Upper lobe of left lung (tissue), 6 donors: Measurements from ENCODE around the gene KRT3. TPM values are rescaled to one million over a fixed set of nuclear protein-coding genes. Genes with fewer than 3 reads are reported as not detected.

Experiments used
- ATAC-seq, 2 donors: fragments of 200-7000 bp; cut with Tn5 transposase; one replicate each; pipeline ENCODE4 v1.9.1; 2022; ENCODE audit warnings: mild to moderate bottlenecking in 2 of 2, moderate library complexity in 2 of 2; ENCODE audit not compliant: low FRiP score in 2 of 2
- DNase-seq, 2 donors: peaks; one replicate each; pipeline ENCODE4 v3.0.0-alpha.2; 2019 to 2020
- H3K27ac ChIP-seq, 4 donors: fragments of 200-600 bp; sonication (generic); one replicate each; pipeline ENCODE4 v1.5.1; 2016 to 2019
- H3K27me3 ChIP-seq, 4 donors: fragments of 200-600 bp; sonication (generic); one replicate each; pipeline ENCODE4 v1.5.1; 2017 to 2019
- H3K36me3 ChIP-seq, 4 donors: fragments of 200-600 bp; sonication (generic); one replicate each; pipeline ENCODE4 v1.5.1; 2016 to 2019
- H3K4me1 ChIP-seq, 4 donors: fragments of 200-600 bp; sonication (generic); one replicate each; pipeline ENCODE4 v1.5.1; 2018 to 2019
- H3K4me3 ChIP-seq, 4 donors: fragments of 200-600 bp; sonication (generic); one replicate each; pipeline ENCODE4 v1.5.1; 2017 to 2019; ENCODE audit warnings: mild to moderate bottlenecking in 2 of 4, moderate library complexity in 1 of 4
- H3K9me3 ChIP-seq, 4 donors: fragments of 200-600 bp; sonication (generic); one replicate each; pipeline ENCODE4 v1.5.1; 2018 to 2019
- EP300 ChIP-seq, 4 donors: sonication (generic); formaldehyde crosslinking; IDR thresholded peaks; one replicate each; pipeline ENCODE4 v1.5.1; 2017; ENCODE audit warnings: antibody characterized with exemption in 4 of 4, control low read depth in 2 of 4
- POLR2A ChIP-seq, 4 donors: fragments of 450-650 bp; IDR thresholded peaks; one replicate each; pipeline ENCODE4 v1.5.1; 2016 to 2017; ENCODE audit warnings: antibody characterized with exemption in 4 of 4, mild to moderate bottlenecking in 2 of 4
- POLR2AphosphoS5 ChIP-seq, 2 donors: sonication (generic); formaldehyde crosslinking; IDR thresholded peaks; one replicate each; pipeline ENCODE4 v1.5.1; 2017; ENCODE audit warnings: antibody characterized with exemption in 2 of 2
- WGBS, 2 donors: methylation state at CpG; one replicate each; pipeline ENCODE4 v1.1.5; 2017 to 2018; 5-methylcytosine and 5-hydroxymethylcytosine counted together
- total RNA-seq, 6 donors: library from RNA; depleted of rRNA in 4 of 6; stranded (reverse); fragments of >200 nt in 4 of 6; gene quantifications; one replicate each; pipeline versions ENCODE4 v1.1.0 to v1.2.1, GENCODE V29; 2016 to 2021
- TF ChIP-seq, protein P1 (sequence below), 6 experiments: fragments of 450-650 bp in 4 of 6; fragments of 200-600 bp in 2 of 6; sonication (generic) in 2 of 6; IDR thresholded peaks; one replicate each; pipeline ENCODE4 v1.5.1; 2016 to 2019; ENCODE audit warnings: antibody characterized with exemption in 6 of 6
- donor health status: DM: no; HTN: no; CAD: no; lungs with moderate emphysema.
- donor health status: DM: no; HTN: yes; CAD: no; lungs with severe emphysema.

Gene KRT3
- total RNA-seq, 6 donors from 2014 or later = not detected

DNA sequence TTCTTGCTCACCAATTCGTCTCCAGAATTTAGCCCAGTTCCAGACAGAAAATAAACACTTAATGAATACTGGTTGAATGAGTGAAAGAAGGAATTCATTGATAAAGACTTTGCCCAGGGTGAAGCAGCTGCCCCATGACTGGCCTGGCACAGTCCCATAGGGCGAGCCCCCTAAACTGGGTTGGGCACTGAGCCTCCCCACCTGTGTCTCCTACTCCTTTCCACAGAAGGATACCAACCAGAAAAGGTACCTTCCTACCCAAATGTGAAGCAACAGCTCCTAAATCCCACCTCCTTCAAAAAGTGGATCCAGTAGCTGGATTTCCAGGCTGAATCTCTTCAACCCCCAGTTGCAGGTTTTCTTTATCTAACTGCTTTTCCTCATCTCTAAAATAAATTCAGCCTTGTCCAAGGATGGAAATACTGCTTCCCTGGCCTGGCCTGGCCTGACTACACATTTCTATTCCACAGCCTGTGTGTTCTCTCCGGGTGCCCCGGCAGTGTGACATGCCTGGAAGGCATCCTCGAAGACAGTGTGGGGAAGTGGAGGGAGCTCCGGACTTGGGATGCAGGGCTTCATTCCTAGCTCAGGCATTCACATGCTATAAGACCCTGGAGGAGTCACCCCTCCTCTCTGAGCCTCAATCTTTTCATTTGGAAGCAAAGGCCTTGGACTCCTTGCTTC, 7.6 kb downstream of the KRT3 start:
- Histone ChIP-seq H3K9me3 (no peaks in the 10 kb centered on the region), H3K36me3 (no peaks in the 10 kb centered on the region), H3K27me3 (peaks cover 0 to 24% (median 2%) of the 10 kb centered on the region in 4 donors), H3K27ac (no peak overlapping the region), H3K4me3 (no peak overlapping the region), H3K4me1 (peaks cover 2 to 20% (median 9%) of the 10 kb centered on the region in 4 donors)
- no peak for DNase-seq
- no peak for TF ChIP-seq EP300 (IDR thresholded peaks at IDR 0.05)
- no peak for TF ChIP-seq POLR2A (IDR thresholded peaks at IDR 0.05)
- TF ChIP-seq, protein P1, sequence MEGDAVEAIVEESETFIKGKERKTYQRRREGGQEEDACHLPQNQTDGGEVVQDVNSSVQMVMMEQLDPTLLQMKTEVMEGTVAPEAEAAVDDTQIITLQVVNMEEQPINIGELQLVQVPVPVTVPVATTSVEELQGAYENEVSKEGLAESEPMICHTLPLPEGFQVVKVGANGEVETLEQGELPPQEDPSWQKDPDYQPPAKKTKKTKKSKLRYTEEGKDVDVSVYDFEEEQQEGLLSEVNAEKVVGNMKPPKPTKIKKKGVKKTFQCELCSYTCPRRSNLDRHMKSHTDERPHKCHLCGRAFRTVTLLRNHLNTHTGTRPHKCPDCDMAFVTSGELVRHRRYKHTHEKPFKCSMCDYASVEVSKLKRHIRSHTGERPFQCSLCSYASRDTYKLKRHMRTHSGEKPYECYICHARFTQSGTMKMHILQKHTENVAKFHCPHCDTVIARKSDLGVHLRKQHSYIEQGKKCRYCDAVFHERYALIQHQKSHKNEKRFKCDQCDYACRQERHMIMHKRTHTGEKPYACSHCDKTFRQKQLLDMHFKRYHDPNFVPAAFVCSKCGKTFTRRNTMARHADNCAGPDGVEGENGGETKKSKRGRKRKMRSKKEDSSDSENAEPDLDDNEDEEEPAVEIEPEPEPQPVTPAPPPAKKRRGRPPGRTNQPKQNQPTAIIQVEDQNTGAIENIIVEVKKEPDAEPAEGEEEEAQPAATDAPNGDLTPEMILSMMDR (IDR thresholded peaks at IDR 0.05) = no peak
- TF ChIP-seq POLR2AphosphoS5 (IDR thresholded peaks at IDR 0.05) = no peak
- 78% methylated on average over 6 of the region's 6 CpGs for WGBS, 2 donors
- ATAC-seq = no peak

DNA sequence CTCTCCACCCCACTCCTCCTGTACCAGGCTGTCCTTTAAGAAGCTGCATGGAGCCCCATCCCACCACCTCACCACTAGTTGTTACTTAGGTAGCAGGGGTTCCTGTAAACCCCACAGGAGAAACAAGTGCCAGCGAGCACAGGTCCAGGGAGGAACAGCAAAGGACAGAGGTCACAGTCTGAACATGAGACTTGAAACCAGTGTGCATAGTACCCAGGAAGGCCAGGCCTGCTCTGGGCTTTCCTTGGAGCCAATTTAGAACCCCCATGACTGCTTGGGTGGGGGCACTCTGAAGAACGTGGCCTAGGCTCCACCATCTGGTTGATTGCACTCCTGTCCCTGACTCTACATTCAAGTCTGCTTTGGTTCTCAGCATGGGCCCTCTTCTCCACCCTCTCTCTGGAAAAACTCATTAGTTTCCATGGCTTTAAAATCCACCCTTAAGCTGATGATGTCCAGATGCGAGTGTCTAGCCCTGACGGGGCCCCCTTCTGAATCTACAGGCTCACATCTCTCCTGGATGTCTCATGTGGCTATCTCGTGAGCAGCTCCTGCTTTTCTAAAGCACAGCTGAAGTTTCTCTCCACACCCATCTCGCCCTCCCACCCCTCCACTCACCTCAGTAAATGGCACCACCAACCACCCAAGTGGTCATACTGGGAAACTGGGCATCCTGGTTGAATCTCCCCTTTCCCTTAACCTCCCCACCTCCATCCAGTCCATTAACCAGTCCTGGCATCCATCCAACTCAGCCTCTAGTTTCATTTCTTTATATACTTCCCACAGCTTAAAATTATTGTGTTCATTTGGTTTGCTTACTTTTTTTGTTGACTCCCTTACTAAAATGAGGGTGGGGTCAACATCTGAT, 8.4 kb downstream of the KRT3 start:
- DNase-seq (no peak), ATAC-seq (no peak)
- no peaks in the 10 kb centered on the region for H3K9me3 ChIP-seq
- H3K27ac ChIP-seq = no peak overlapping the region
- peaks cover 0 to 24% (median 2%) of the 10 kb centered on the region in 4 donors for H3K27me3 ChIP-seq
- WGBS, 2 donors = 77 to 80% methylated on average over 4 to 6 of the region's 6 CpGs
- no peaks in the 10 kb centered on the region for H3K36me3 ChIP-seq
- H3K4me3 ChIP-seq = no peak overlapping the region
- peaks cover 2 to 20% (median 9%) of the 10 kb centered on the region in 4 donors for H3K4me1 ChIP-seq
- TF ChIP-seq, protein P1 (IDR thresholded peaks at IDR 0.05) = no peak
- TF ChIP-seq POLR2AphosphoS5 (IDR thresholded peaks at IDR 0.05) (no peak), EP300 (IDR thresholded peaks at IDR 0.05) (no peak), POLR2A (IDR thresholded peaks at IDR 0.05) (no peak)

DNA sequence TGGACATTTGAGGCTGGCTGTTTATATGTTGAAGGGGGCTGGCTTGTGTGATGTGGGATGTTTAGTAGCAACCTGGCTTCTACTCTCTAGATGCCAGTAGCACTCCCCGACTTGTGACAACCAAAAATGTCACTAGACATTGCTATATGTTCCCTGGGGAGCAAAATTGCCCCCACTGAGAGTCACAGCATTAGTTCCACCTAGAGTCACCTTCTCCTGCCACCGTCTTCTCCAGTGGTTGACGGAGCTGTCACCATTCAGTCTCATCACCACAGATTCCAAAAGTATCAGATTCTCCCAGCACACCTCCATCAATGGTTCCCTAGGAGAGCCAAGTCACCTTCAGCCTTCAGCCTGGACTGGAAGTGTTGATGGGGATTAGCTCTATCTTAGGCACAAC, 11.0 kb downstream of the KRT3 start:
- DNase-seq = no peak
- Histone ChIP-seq H3K9me3 (no peaks in the 10 kb centered on the region), H3K4me1 (peaks cover under 1 to 14% (median 5%) of the 10 kb centered on the region in 4 donors), H3K27ac (no peak overlapping the region), H3K36me3 (no peaks in the 10 kb centered on the region), H3K27me3 (peaks cover 0 to 11% (median 0%) of the 10 kb centered on the region in 4 donors), H3K4me3 (no peak overlapping the region)
- 86 to 88% methylated on average over 3 of the region's 3 CpGs for WGBS, 2 donors
- TF ChIP-seq, protein P1 (IDR thresholded peaks at IDR 0.05) = no peak
- no peak for TF ChIP-seq EP300 (IDR thresholded peaks at IDR 0.05)
- TF ChIP-seq POLR2A (IDR thresholded peaks at IDR 0.05) = no peak
- no peak for TF ChIP-seq POLR2AphosphoS5 (IDR thresholded peaks at IDR 0.05)
- ATAC-seq = no peak

DNA sequence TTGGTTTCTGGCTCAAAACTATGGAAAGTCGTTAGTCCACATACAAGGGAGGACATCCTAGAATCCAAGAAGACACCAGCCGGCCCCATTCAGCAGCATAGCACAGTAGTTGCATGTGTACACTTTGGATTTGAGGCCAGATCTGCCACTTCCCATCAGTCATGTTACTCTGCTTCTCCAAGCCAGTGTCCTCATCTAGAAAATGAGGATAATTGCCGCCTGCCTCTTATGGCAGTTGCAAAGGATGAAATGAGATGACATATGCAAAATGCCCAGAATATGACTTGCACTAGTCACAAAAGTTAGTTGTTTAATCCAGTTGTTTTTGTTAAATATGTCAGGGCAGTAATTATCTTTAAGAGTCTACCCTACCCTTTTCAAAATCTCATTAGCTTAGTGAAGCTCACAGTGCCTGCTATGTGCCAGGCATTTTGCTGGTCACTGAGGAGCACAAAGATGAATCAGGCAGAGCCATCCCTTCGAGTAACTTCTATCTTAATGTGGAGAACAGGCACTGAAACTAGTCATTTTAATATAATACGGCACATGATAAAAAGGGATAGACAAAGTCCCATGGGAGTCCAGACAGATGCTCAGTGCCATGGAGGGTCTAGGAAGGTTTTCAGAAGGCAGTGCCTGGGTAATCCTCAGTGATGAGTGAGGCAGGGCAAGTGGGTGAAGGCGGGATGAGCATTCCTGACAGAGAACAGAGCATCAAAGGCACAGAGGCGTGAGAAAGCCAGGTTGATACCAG, 12.2 kb downstream of the KRT3 start:
- Histone ChIP-seq H3K36me3 (no peaks in the 10 kb centered on the region), H3K27ac (no peak overlapping the region), H3K4me1 (peaks cover 0 to 14% (median 3%) of the 10 kb centered on the region in 4 donors), H3K4me3 (no peak overlapping the region), H3K27me3 (no peaks in the 10 kb centered on the region), H3K9me3 (no peaks in the 10 kb centered on the region)
- TF ChIP-seq POLR2A (IDR thresholded peaks at IDR 0.05) (no peak), POLR2AphosphoS5 (IDR thresholded peaks at IDR 0.05) (no peak), EP300 (IDR thresholded peaks at IDR 0.05) (no peak)
- TF ChIP-seq, protein P1 (IDR thresholded peaks at IDR 0.05) = no peak
- ATAC-seq (no peak), DNase-seq (no peak)
- WGBS, 2 donors = 83 to 85% methylated on average over 7 of the region's 7 CpGs
